Activated naive CD8-positive, alpha-beta T cell (primary cell): ENCODE data around the gene MAGI2.
"Not testable (repeated sequence)": the region's sequence is repeated elsewhere in the genome, so short reads cannot be mapped to it uniquely, and the experiment has no call there.

Source experiments
- H3K27ac Mint-ChIP-seq: one replicate; pipeline ENCODE4 v1.8.0; 2021; ENCODE audit warnings: mixed read lengths
- H3K27me3 Mint-ChIP-seq: one replicate; pipeline ENCODE4 v1.8.0; 2021; ENCODE audit warnings: mixed read lengths
- H3K36me3 Mint-ChIP-seq: one replicate; pipeline ENCODE4 v1.8.0; 2021; ENCODE audit warnings: mixed read lengths
- H3K4me1 Mint-ChIP-seq: one replicate; pipeline ENCODE4 v1.8.0; 2021; ENCODE audit warnings: low read depth, mixed read lengths
- H3K4me3 Mint-ChIP-seq: one replicate; pipeline ENCODE4 v1.8.0; 2021; ENCODE audit warnings: mild to moderate bottlenecking, mixed read lengths
- H3K9me3 Mint-ChIP-seq: one replicate; pipeline ENCODE4 v1.8.0; 2021; ENCODE audit warnings: low read depth, mixed read lengths

MAGI2 gene

DNA sequence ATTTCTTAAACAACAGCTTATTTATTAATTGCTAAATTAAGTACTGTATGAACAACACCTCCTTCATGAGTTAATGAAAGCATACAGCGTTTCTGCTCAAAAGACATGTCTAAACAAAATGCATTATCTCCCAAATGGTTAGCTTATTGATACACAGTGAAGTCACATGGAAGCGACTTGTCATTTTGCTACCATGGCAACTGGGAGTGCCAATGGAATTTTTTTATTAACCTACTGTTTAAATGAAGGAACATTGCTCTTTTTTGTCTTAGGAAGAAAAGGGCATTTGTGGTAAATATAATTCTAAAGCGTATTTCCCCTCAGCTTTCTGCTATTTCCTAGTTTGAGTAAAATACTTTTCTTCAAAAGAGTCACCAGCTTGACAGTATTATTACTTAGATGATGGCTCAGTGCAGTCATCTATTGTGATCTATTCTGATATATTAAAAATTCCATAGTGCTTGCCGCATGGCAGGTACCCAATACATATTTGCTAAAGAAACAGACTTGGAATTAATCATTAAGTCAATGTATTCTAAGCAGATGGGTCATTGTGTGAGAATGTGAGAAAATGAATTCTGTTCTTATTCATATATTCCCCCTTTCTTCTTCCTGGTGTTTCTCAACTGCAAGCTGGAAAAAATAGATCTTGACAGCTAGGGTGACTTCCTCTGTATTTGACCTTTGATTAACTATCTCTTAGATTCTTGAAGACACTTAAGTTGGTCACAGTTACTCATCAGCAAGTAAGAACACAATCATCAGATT is 818.3 kb downstream of the MAGI2 start:
- no peak overlapping the region for H3K4me3 Mint-ChIP-seq
- no peak overlapping the region for H3K27ac Mint-ChIP-seq
- H3K27me3 Mint-ChIP-seq = peaks cover 1% of the 10 kb centered on the region
- no peaks in the 10 kb centered on the region for H3K36me3 Mint-ChIP-seq
- peaks cover 2% of the 10 kb centered on the region for H3K9me3 Mint-ChIP-seq
- H3K4me1 Mint-ChIP-seq = no peaks in the 10 kb centered on the region

DNA sequence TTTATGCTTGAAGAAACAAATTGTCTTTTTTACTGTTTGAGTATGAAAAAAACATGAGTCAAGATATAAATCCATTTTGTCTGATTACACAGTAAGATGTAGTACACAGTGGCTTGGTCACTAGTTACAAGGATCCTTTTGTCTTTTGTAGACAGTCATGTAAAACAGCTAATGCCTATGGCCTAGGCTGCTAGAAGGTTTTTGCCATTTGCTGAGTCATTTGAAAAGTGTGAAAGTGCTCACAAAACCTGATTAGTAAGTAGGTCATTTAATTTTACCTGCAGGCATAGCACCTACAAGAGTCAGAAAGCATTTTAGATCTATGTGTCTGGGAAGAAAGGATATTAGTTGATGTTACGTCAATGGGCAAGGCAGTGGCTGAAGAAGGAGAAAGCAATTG is 819.4 kb downstream of the MAGI2 start:
- H3K4me3 Mint-ChIP-seq = no peak overlapping the region
- no peaks in the 10 kb centered on the region for H3K36me3 Mint-ChIP-seq
- H3K9me3 Mint-ChIP-seq = peaks cover 2% of the 10 kb centered on the region
- peaks cover 1% of the 10 kb centered on the region for H3K27me3 Mint-ChIP-seq
- no peaks in the 10 kb centered on the region for H3K4me1 Mint-ChIP-seq
- H3K27ac Mint-ChIP-seq = no peak overlapping the region

DNA sequence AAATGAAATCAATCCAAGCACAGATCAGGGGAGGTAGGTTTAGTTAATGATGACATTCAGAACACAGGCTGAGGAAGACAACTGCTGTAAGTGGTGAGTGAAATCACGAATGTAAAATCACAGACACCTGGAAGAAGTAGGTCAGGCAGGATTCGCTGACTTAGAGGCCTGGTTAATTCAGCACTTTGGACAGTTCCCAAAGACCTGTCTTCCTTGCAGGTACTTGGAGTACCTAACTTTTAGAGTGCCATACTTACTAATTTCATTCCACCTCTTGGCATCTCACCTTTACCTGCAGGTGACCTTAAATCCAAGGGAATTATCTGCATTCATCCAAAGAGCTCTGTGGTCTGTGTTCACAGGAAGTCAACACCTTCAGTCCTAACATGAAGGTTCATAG is 832.5 kb downstream of the MAGI2 start:
- H3K27ac Mint-ChIP-seq = no peak overlapping the region
- no peaks in the 10 kb centered on the region for H3K27me3 Mint-ChIP-seq
- H3K9me3 Mint-ChIP-seq = no peaks in the 10 kb centered on the region
- H3K4me1 Mint-ChIP-seq = no peaks in the 10 kb centered on the region
- H3K4me3 Mint-ChIP-seq = no peak overlapping the region
- H3K36me3 Mint-ChIP-seq = no peaks in the 10 kb centered on the region

DNA sequence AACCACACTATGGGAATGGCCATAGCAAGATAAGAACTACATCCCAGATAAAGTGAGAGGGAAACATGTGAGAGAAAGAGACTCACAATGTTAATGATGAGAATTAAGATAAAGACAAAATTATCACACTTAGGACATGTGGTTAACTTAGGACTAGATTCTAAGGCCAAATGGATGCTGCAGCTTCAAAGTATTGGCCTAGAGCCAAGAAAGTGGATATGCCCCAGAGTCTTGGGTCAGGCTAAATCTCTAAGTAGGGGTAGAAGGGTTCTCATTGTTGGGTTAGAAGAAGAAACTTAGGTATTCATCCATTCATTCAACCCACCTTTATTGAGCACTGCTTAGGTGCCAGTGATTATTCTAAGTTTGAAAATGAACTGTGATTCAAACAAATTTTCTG is 836.9 kb downstream of the MAGI2 start:
- Mint-ChIP-seq H3K4me3 (no peak overlapping the region), H3K27me3 (no peaks in the 10 kb centered on the region), H3K9me3 (no peaks in the 10 kb centered on the region), H3K36me3 (no peaks in the 10 kb centered on the region), H3K27ac (no peak overlapping the region), H3K4me1 (no peaks in the 10 kb centered on the region)

GRCh38 chr7:78609281-78609680 is 844.2 kb downstream of the MAGI2 start:
- no peaks in the 10 kb centered on the region for H3K4me1 Mint-ChIP-seq
- H3K27me3 Mint-ChIP-seq = no peaks in the 10 kb centered on the region
- H3K27ac Mint-ChIP-seq = no peak overlapping the region
- H3K9me3 Mint-ChIP-seq = no peaks in the 10 kb centered on the region
- H3K36me3 Mint-ChIP-seq = no peaks in the 10 kb centered on the region
- no peak overlapping the region for H3K4me3 Mint-ChIP-seq

DNA sequence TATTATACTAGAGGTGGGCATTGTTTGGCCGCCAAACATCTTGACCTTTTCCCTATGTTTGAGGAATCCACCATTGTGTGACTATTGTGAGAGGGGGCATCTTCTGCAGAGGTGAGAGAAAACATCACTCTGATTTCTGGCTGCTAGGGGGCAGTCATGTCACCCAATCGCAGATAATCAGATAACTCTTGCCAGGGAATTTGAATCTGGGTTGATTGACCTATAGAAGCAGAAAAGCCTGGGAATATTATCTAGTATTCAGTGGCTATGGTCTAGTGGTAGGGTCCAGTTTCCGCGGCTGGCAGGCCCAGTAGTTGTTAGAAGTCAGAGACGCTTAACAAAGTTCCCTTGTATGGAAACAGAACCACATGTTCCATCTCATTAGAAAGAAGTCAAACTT is 846.4 kb downstream of the MAGI2 start:
- Mint-ChIP-seq H3K27ac (no peak overlapping the region), H3K4me3 (no peak overlapping the region), H3K36me3 (no peaks in the 10 kb centered on the region), H3K9me3 (no peaks in the 10 kb centered on the region), H3K4me1 (no peaks in the 10 kb centered on the region), H3K27me3 (no peaks in the 10 kb centered on the region)

DNA sequence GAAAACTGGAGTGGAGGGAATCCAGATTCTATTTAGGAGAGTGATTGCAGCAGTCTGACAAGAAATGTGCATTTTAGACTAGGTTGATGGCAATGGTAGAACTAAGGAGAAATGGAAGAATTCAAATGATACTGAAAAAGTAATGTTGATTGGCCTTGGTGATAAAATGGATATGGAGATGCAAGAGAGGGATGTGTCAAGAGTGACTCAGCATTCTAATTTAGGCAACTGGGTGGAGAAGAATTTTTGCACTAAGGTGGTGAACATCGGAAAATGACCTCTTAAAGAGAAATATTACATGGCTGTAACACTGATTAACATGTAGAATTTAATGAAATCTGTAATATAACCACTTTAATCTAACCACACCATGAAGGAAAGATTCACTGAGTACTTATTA is 848.3 kb downstream of the MAGI2 start:
- Mint-ChIP-seq H3K27ac (no peak overlapping the region), H3K27me3 (no peaks in the 10 kb centered on the region), H3K4me1 (no peaks in the 10 kb centered on the region), H3K9me3 (no peaks in the 10 kb centered on the region), H3K36me3 (no peaks in the 10 kb centered on the region), H3K4me3 (no peak overlapping the region)

- Mint-ChIP-seq H3K36me3 (no peaks in the 10 kb centered on the region), H3K4me1 (no peaks in the 10 kb centered on the region), H3K27ac (no peak overlapping the region), H3K27me3 (no peaks in the 10 kb centered on the region), H3K4me3 (no peak overlapping the region), H3K9me3 (no peaks in the 10 kb centered on the region)
Observed at GRCh38 chr7:78601728-78602127, 851.7 kb downstream of the MAGI2 start.

DNA sequence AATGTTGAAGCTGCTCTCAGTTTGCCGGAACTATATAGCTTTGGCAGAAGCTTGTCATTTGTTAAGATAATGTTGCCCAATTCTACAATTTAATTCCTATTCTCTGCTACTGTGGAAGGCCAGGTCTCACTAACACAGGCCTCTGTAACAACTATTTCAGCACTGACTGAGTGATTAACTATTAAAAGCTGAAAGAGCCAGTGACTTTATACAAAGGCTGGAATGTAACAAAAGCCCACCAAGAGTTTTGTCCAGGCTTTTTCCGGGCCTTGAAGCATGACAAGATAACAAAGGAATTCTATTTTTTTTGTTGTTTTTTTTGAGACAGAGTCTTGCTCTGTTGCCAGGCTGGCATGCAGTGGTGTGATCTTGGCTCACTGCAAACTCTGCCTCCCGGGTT is 859.3 kb downstream of the MAGI2 start:
- no peak overlapping the region for H3K27ac Mint-ChIP-seq
- H3K4me3 Mint-ChIP-seq = no peak overlapping the region
- no peaks in the 10 kb centered on the region for H3K36me3 Mint-ChIP-seq
- H3K4me1 Mint-ChIP-seq = no peaks in the 10 kb centered on the region
- peaks cover 3% of the 10 kb centered on the region for H3K9me3 Mint-ChIP-seq
- no peaks in the 10 kb centered on the region for H3K27me3 Mint-ChIP-seq

DNA sequence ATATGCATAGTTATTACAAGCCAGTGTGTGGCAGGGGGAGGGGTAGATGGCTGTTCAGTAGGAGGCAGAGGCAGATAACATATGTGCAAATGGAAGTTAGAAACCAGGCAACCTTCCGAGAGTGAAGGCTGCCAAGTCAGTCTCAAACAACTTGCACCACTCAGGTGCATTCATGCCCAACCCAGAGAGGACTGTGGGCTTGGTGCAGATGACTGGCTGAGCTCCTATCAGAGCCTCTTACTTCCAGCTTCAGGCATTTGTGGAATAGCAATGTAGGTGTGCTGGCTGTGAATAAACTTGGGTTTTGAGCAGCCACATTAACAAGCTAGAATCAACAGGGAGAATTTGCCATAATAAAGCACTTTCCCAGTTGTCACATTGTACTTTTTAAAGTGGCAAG is 865.1 kb downstream of the MAGI2 start:
- peaks cover 7% of the 10 kb centered on the region for H3K9me3 Mint-ChIP-seq
- no peak overlapping the region for H3K27ac Mint-ChIP-seq
- H3K4me1 Mint-ChIP-seq = no peaks in the 10 kb centered on the region
- no peak overlapping the region for H3K4me3 Mint-ChIP-seq
- no peaks in the 10 kb centered on the region for H3K36me3 Mint-ChIP-seq
- no peaks in the 10 kb centered on the region for H3K27me3 Mint-ChIP-seq

- no peak overlapping the region for H3K27ac Mint-ChIP-seq
- no peaks in the 10 kb centered on the region for H3K36me3 Mint-ChIP-seq
- H3K4me1 Mint-ChIP-seq = no peaks in the 10 kb centered on the region
- no peak overlapping the region for H3K4me3 Mint-ChIP-seq
- peaks cover 7% of the 10 kb centered on the region for H3K9me3 Mint-ChIP-seq
- no peaks in the 10 kb centered on the region for H3K27me3 Mint-ChIP-seq
Observed at GRCh38 chr7:78587443-78588044, 865.9 kb downstream of the MAGI2 start.

- Mint-ChIP-seq H3K27me3 (no peaks in the 10 kb centered on the region), H3K4me1 (no peaks in the 10 kb centered on the region), H3K36me3 (no peaks in the 10 kb centered on the region), H3K4me3 (no peak overlapping the region), H3K27ac (no peak overlapping the region), H3K9me3 (peaks cover 5% of the 10 kb centered on the region)
Observed at GRCh38 chr7:78585980-78586379, 867.5 kb downstream of the MAGI2 start.

- no peaks in the 10 kb centered on the region for H3K4me1 Mint-ChIP-seq
- H3K27me3 Mint-ChIP-seq = no peaks in the 10 kb centered on the region
- H3K4me3 Mint-ChIP-seq = no peak overlapping the region
- H3K27ac Mint-ChIP-seq = no peak overlapping the region
- H3K36me3 Mint-ChIP-seq = no peaks in the 10 kb centered on the region
- peaks cover 1% of the 10 kb centered on the region for H3K9me3 Mint-ChIP-seq
Observed at GRCh38 chr7:78578686-78579085, 874.8 kb downstream of the MAGI2 start.

GRCh38 chr7:78577174-78577952 is 876.1 kb downstream of the MAGI2 start:
- H3K9me3 Mint-ChIP-seq, H3K36me3 Mint-ChIP-seq, H3K4me3 Mint-ChIP-seq, H3K27ac Mint-ChIP-seq, H3K4me1 Mint-ChIP-seq, H3K27me3 Mint-ChIP-seq: not testable (repeated sequence)

DNA sequence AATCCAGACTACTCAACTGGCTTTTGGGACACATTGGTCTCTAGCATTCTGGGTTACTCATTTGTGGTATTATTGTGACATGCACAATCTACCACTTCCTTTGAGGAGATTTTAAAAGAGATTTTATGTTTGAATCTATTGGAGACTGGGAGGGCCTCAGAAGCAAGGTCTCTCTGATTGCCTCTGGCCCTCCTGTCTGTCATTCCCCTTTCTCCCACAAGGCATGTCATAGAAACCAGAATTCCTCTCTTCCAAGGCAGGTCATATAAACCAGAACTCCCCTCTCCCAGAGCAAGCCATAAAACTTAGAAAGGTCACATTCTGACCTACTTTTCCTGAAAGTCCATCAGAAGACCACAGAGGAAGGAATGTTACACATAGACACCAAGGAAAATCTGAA is 877.2 kb downstream of the MAGI2 start:
- H3K27ac Mint-ChIP-seq = no peak overlapping the region
- no peak overlapping the region for H3K4me3 Mint-ChIP-seq
- H3K9me3 Mint-ChIP-seq = no peaks in the 10 kb centered on the region

More for the DNA sequence above, 877.2 kb downstream of the MAGI2 start:
- H3K27me3 Mint-ChIP-seq = no peaks in the 10 kb centered on the region
- no peaks in the 10 kb centered on the region for H3K36me3 Mint-ChIP-seq
- no peaks in the 10 kb centered on the region for H3K4me1 Mint-ChIP-seq
